SH-SY5Y (cell line): ENCODE results near the gene EHMT2.

Experiments
- GATA2 ChIP-seq: IDR thresholded peaks from 2 replicates; pipeline ENCODE4 v1.6.1; 2011; ENCODE audit warnings: mild to moderate bottlenecking, low read depth, low read length
- GATA3 ChIP-seq: IDR thresholded peaks from 2 replicates; pipeline ENCODE4 v1.6.1; 2011; ENCODE audit warnings: low read depth, mild to moderate bottlenecking, low read length, moderate library complexity

GRCh38 chr6:31899215-31899614 lies 1.7 kb upstream of the EHMT2 start:
- TF ChIP-seq GATA2 (no peak), GATA3 (no peak)
